Tibial nerve (tissue), 4 donors: ENCODE results near the gene TIGD6. TPM values are rescaled to one million over a fixed set of nuclear protein-coding genes. Genes with fewer than 3 reads are reported as not detected.

ENCODE experiments used
- DNase-seq, 2 donors: peaks; one replicate each; pipeline ENCODE4 v3.0.0-alpha.2; 2019; ENCODE audit warnings: low spot score in 2 of 2
- H3K27ac ChIP-seq, 4 donors: fragments of 200-600 bp; sonication (generic) in 3 of 4; one replicate each; pipeline ENCODE4 v1.5.1; 2017 to 2019; ENCODE audit warnings: mild to moderate bottlenecking in 1 of 4
- H3K27me3 ChIP-seq, 2 donors: fragments of 200-600 bp; sonication (generic) in 1 of 2; one replicate each; pipeline versions ENCODE4 v1.5.1 to v1.6.0; 2017 to 2019
- H3K36me3 ChIP-seq, 3 donors: fragments of 200-600 bp; sonication (generic); one replicate each; pipeline ENCODE4 v1.5.1; 2018 to 2019
- H3K4me1 ChIP-seq, 4 donors: fragments of 200-600 bp; sonication (generic) in 3 of 4; one replicate each; pipeline ENCODE4 v1.5.1; 2017 to 2019
- H3K4me3 ChIP-seq, 4 donors: fragments of 200-600 bp; sonication (generic) in 3 of 4; one replicate each; pipeline ENCODE4 v1.5.1; 2017 to 2019; ENCODE audit warnings: mild to moderate bottlenecking in 1 of 4, moderate library complexity in 1 of 4
- H3K9me3 ChIP-seq, 4 donors: fragments of 200-600 bp; sonication (generic) in 3 of 4; one replicate each; pipeline ENCODE4 v1.5.1; 2017 to 2019
- EP300 ChIP-seq, 2 donors: sonication (generic); formaldehyde crosslinking; IDR thresholded peaks; one replicate each; pipeline ENCODE4 v1.6.1; 2017; ENCODE audit warnings: antibody characterized with exemption in 2 of 2, mild to moderate bottlenecking in 1 of 2
- POLR2A ChIP-seq, 2 donors: fragments of 450-650 bp; IDR thresholded peaks; one replicate each; pipeline ENCODE4 v1.6.1; 2017; ENCODE audit warnings: antibody characterized with exemption in 2 of 2, mild to moderate bottlenecking in 2 of 2, moderate library complexity in 2 of 2
- WGBS, 2 donors: methylation state at CpG; one replicate each; pipeline ENCODE4 v1.1.5; 2018; 5-methylcytosine and 5-hydroxymethylcytosine counted together
- total RNA-seq, 4 donors: library from RNA; depleted of rRNA; stranded (reverse); fragments of >200 nt; gene quantifications; one replicate each; pipeline ENCODE4 v1.1.0, GENCODE V29; 2016
- TF ChIP-seq, protein P1 (sequence below), 5 experiments: fragments of 200-600 bp in 3 of 5; fragments of 450-650 bp in 2 of 5; sonication (generic) in 3 of 5; IDR thresholded peaks; one replicate each; pipeline ENCODE4 v1.5.1; 2016 to 2019; ENCODE audit warnings: antibody characterized with exemption in 5 of 5, mild to moderate bottlenecking in 3 of 5, moderate library complexity in 2 of 5

The TIGD6 gene
- 10 to 100 TPM in 1 of 4 donors, 1 to 10 TPM in 3; 6.7 to 14.4 (median 8.1) TPM for total RNA-seq

DNA sequence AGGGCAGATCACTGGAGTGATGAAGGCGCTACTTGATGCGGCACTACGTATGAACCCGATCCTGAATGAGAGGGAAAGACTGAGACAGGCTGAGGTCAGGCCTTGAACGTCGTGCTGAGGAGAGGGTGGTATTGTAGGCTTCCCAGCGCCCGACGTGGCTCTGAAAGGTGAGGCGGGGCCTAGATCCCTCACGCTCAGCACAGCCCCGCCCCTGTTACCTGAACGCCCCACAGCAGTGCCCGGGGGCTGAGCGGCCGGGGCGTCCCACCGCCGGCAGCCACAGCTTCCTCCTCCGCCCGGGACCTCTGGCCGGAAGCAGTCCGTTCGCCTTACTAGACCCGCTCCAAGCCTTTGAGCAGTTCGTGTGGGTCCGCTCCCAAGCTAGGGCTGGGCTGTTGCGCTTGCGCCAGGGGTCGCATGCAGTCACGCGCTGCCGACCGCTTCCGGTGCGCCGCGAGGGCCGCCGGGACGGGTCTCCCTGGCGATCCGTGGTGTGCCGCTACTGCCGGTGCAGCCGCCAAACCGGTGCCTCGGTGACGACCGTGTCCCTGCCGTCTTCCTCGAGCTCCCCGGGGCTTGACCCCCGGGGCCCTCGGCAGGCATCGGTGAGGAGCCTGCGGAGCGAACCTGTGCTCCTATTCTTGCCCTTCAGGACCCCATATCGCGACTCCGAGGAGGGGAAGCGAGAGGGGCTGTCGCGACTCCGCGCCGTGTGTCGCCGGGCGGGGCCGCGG is at the start of gene TIGD6, which contains the start of gene HMGXB3:
TIGD6 (minus strand) TSS at position 399 of the 734 bp plus-strand sequence. CDS start 4,306 bp downstream, outside the sequence.
HMGXB3 (plus strand) TSS at position 484 of the 734 bp plus-strand sequence. CDS start 4,114 bp downstream, outside the sequence.
- no peaks in the 10 kb centered on the region for H3K27me3 ChIP-seq
- DNase-seq: peak; percentile 75 to 84
- H3K4me1 ChIP-seq: peaks cover 0 to 66% (median 18%) of the 10 kb centered on the region in 4 donors
- peaks cover 0 to 18% (median 0%) of the 10 kb centered on the region in 3 donors for H3K36me3 ChIP-seq
- H3K9me3 ChIP-seq: no peaks in the 10 kb centered on the region
- 0% methylated on average over 20 to 65 of the region's 72 CpGs for WGBS, 2 donors
- peak within 1 kb of the TSS; percentile 87 to 97 (median 91) for H3K27ac ChIP-seq
- TF ChIP-seq EP300 (IDR thresholded peaks at IDR 0.05) (peak; percentile 89 to 96), POLR2A (IDR thresholded peaks at IDR 0.05) (peak; percentile 81 to 82)
- TF ChIP-seq, protein P1, sequence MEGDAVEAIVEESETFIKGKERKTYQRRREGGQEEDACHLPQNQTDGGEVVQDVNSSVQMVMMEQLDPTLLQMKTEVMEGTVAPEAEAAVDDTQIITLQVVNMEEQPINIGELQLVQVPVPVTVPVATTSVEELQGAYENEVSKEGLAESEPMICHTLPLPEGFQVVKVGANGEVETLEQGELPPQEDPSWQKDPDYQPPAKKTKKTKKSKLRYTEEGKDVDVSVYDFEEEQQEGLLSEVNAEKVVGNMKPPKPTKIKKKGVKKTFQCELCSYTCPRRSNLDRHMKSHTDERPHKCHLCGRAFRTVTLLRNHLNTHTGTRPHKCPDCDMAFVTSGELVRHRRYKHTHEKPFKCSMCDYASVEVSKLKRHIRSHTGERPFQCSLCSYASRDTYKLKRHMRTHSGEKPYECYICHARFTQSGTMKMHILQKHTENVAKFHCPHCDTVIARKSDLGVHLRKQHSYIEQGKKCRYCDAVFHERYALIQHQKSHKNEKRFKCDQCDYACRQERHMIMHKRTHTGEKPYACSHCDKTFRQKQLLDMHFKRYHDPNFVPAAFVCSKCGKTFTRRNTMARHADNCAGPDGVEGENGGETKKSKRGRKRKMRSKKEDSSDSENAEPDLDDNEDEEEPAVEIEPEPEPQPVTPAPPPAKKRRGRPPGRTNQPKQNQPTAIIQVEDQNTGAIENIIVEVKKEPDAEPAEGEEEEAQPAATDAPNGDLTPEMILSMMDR (IDR thresholded peaks at IDR 0.05): peak in 2 of 5 experiments; percentile 49 to 53
- peak within 1 kb of the TSS; percentile 69 to 95 (median 90) for H3K4me3 ChIP-seq

DNA sequence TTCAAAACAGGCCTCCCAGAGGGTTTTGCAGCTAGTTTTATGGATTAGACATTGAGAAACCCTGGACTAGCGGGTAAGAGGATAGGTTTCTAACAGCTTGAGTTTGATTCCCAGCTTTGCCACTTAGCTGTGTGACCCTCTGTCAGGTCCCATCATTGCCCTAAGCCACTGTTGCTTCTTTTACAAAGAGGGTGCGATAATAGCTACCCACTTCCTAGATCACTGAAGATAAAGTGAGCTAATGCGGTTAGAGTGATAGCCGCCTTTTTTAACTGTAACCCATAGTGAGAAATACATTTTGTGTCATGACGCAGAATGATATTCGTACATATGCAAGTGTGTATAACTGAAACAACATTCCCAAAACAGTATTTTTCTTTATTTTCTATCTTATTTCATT is 45.6 kb upstream of the TIGD6 start:
- DNase-seq: no peak
- Histone ChIP-seq H3K4me1 (peaks cover 0 to 15% (median 9%) of the 10 kb centered on the region in 4 donors), H3K36me3 (peaks cover 0 to 95% (median 49%) of the 10 kb centered on the region in 3 donors), H3K27ac (no peak overlapping the region), H3K27me3 (no peaks in the 10 kb centered on the region), H3K4me3 (no peak overlapping the region), H3K9me3 (no peaks in the 10 kb centered on the region)
- no peak for TF ChIP-seq EP300 (IDR thresholded peaks at IDR 0.05)
- TF ChIP-seq, protein P1 (IDR thresholded peaks at IDR 0.05): no peak
- TF ChIP-seq POLR2A (IDR thresholded peaks at IDR 0.05): no peak
- WGBS, 2 donors: 93 to 99% methylated on average over 6 of the region's 6 CpGs

DNA sequence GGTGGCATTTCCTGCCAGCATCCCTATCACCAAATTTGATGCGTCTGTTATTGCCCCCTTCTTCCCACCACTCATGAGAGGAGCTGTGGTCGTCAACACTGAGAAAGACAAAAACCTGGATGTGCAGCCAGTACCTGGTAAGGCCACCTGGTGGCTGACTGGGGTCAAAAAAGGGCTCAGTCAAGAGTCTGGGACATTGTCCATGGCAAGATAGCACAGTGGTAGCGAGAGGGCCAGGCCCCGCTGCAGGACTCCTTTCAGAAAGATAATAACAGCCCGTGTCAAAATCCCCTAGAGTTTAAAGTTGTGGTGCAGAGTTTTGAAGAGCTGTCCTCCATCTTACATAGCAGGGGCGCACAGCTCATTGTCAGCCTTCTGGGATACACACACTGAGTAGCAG is 45.1 kb upstream of the TIGD6 start:
- H3K4me3 ChIP-seq: no peak overlapping the region
- peaks cover 0 to 15% (median 9%) of the 10 kb centered on the region in 4 donors for H3K4me1 ChIP-seq
- DNase-seq: no peak
- no peak for TF ChIP-seq POLR2A (IDR thresholded peaks at IDR 0.05)
- TF ChIP-seq, protein P1 (IDR thresholded peaks at IDR 0.05): no peak
- no peak for TF ChIP-seq EP300 (IDR thresholded peaks at IDR 0.05)
- WGBS, 2 donors: 89% methylated on average over 6 of the region's 6 CpGs
- H3K9me3 ChIP-seq: no peaks in the 10 kb centered on the region
- H3K27ac ChIP-seq: no peak overlapping the region
- H3K27me3 ChIP-seq: no peaks in the 10 kb centered on the region
- peaks cover 0 to 95% (median 46%) of the 10 kb centered on the region in 3 donors for H3K36me3 ChIP-seq

DNA sequence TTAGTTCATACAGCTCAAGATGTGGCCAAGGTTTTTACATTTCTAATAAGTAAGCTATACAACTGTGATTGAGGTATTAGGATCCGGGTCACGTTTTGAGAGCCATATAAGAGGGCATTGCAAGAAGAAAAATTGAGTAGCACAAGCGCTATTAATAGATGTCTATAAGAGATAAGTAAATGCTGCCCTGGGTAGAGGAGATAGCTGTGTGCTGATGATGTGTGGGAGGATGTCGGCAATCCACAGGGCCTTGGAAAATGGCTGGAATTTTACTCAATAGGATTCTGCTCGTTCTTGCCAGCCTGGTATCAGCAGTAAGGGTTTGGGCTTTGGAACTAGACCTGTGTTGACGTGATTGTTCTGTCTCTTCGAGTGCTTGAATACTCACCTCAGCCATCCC is 44.3 kb upstream of the TIGD6 start:
- peaks cover 0 to 94% (median 46%) of the 10 kb centered on the region in 3 donors for H3K36me3 ChIP-seq
- TF ChIP-seq EP300 (IDR thresholded peaks at IDR 0.05) (no peak), POLR2A (IDR thresholded peaks at IDR 0.05) (no peak)
- TF ChIP-seq, protein P1 (IDR thresholded peaks at IDR 0.05): no peak
- WGBS, 2 donors: 58 to 61% methylated on average over 7 of the region's 7 CpGs

DNA sequence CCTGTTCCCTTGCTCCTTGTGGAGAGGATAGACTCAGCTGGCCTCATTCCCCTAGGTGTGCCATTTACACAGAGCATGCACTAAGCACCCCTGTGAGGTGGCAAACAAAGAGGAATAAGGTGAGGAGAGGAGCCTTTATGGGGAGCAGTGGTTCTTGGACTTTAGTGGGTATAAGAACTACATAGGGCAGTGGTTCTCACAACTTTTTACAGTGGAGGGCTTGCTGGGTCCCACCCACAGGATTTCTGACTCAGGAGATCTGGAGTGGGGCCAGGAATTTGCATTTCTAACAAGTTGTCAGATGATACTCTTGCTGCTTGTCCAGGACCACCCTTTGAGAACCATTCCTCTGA is 43.9 kb upstream of the TIGD6 start:
- H3K9me3 ChIP-seq: no peaks in the 10 kb centered on the region
- no peak overlapping the region for H3K27ac ChIP-seq
- peaks cover 0 to 94% (median 46%) of the 10 kb centered on the region in 3 donors for H3K36me3 ChIP-seq
- no peak overlapping the region for H3K4me3 ChIP-seq
- no peaks in the 10 kb centered on the region for H3K27me3 ChIP-seq
- H3K4me1 ChIP-seq: peaks cover 0 to 15% (median 9%) of the 10 kb centered on the region in 4 donors
- no peak for TF ChIP-seq EP300 (IDR thresholded peaks at IDR 0.05)
- TF ChIP-seq, protein P1 (IDR thresholded peaks at IDR 0.05): no peak
- TF ChIP-seq POLR2A (IDR thresholded peaks at IDR 0.05): no peak
- DNase-seq: no peak

More for the DNA sequence above, 44.3 kb upstream of the TIGD6 start:
- H3K4me3 ChIP-seq: no peak overlapping the region
- no peak for DNase-seq
- H3K4me1 ChIP-seq: peaks cover 0 to 15% (median 9%) of the 10 kb centered on the region in 4 donors
- H3K27ac ChIP-seq: no peak overlapping the region
- H3K27me3 ChIP-seq: no peaks in the 10 kb centered on the region
- H3K9me3 ChIP-seq: no peaks in the 10 kb centered on the region
